Astrocyte (in vitro differentiated cells and primary cell): ENCODE measurements around the gene RPRD1B. TPM values are rescaled to one million over a fixed set of nuclear protein-coding genes. Genes with fewer than 3 reads are reported as not detected.

Experiments used
- DNase-seq: peaks from one replicate; pipeline ENCODE4 v3.0.0-alpha.2; 2010; ENCODE audit warnings: low read depth
- FAIRE-seq: peaks from 2 replicates; lab custom pipeline; 2011; peaks lifted over from hg19 to GRCh38; lab: Jason Lieb, UNC
- H2AFZ ChIP-seq: 2 replicates; pipeline ENCODE4 v1.6.0; 2012; ENCODE audit warnings: low read depth, low read length, inconsistent platforms
- H3K27ac ChIP-seq: 2 replicates; pipeline ENCODE4 v1.5.1; 2011; ENCODE audit warnings: low read depth, low read length, inconsistent platforms
- H3K27me3 ChIP-seq: 2 replicates; pipeline ENCODE4 v1.6.0; 2011; ENCODE audit warnings: low read length, inconsistent platforms; ENCODE audit not compliant: insufficient read depth
- H3K36me3 ChIP-seq: 2 replicates; pipeline ENCODE4 v1.5.1; 2011; ENCODE audit warnings: low read length, inconsistent platforms; ENCODE audit not compliant: insufficient read depth
- H3K4me1 ChIP-seq: 2 replicates; pipeline ENCODE4 v1.5.1; 2011; ENCODE audit warnings: low read length, inconsistent platforms; ENCODE audit not compliant: insufficient read depth
- H3K4me2 ChIP-seq: 2 replicates; pipeline ENCODE4 v1.6.0; 2012; ENCODE audit warnings: low read length, inconsistent platforms
- H3K4me3 ChIP-seq: 2 replicates; pipeline ENCODE4 v1.5.1; 2011; ENCODE audit warnings: low read depth, mild to moderate bottlenecking, low read length, inconsistent platforms; ENCODE audit not compliant: insufficient read depth
- H3K79me2 ChIP-seq: 2 replicates; pipeline ENCODE4 v1.6.0; 2012; ENCODE audit warnings: mild to moderate bottlenecking, low read length, inconsistent platforms; ENCODE audit not compliant: insufficient read depth
- H3K9ac ChIP-seq: 2 replicates; pipeline ENCODE4 v1.6.0; 2012; ENCODE audit warnings: mild to moderate bottlenecking, low read length, inconsistent platforms
- H3K9me3 ChIP-seq: 2 replicates; pipeline ENCODE4 v1.5.1; 2012; ENCODE audit warnings: low read depth, mild to moderate bottlenecking, low read length, inconsistent platforms; ENCODE audit not compliant: insufficient read depth
- H4K20me1 ChIP-seq: 2 replicates; pipeline ENCODE4 v1.6.0; 2012; ENCODE audit warnings: low read length, inconsistent platforms; ENCODE audit not compliant: insufficient read depth
- H3K27ac Mint-ChIP-seq: one replicate; pipeline ENCODE4 v1.8.0; 2021; ENCODE audit warnings: mild to moderate bottlenecking, mixed read lengths; ENCODE audit not compliant: unreplicated experiment
- H3K27me3 Mint-ChIP-seq: one replicate; pipeline ENCODE4 v1.8.0; 2021; ENCODE audit warnings: low read depth, mixed read lengths; ENCODE audit not compliant: unreplicated experiment
- H3K36me3 Mint-ChIP-seq: one replicate; pipeline ENCODE4 v1.8.0; 2021; ENCODE audit warnings: low read depth, mixed read lengths; ENCODE audit not compliant: unreplicated experiment
- H3K4me1 Mint-ChIP-seq: one replicate; pipeline ENCODE4 v1.8.0; 2021; ENCODE audit warnings: low read depth, mixed read lengths; ENCODE audit not compliant: unreplicated experiment
- H3K4me3 Mint-ChIP-seq: one replicate; pipeline ENCODE4 v1.8.0; 2021; ENCODE audit warnings: mild to moderate bottlenecking, moderate library complexity, mixed read lengths; ENCODE audit not compliant: unreplicated experiment
- H3K9me3 Mint-ChIP-seq: one replicate; pipeline ENCODE4 v1.8.0; 2021; ENCODE audit warnings: mild to moderate bottlenecking, mixed read lengths; ENCODE audit not compliant: unreplicated experiment
- EZH2 ChIP-seq: IDR thresholded peaks from 2 replicates; pipeline ENCODE4 v1.6.1; 2012; ENCODE audit warnings: mild to moderate bottlenecking, low read length, inconsistent platforms; ENCODE audit not compliant: insufficient read depth
- total RNA-seq: library from RNA; stranded (reverse); gene quantifications from 2 replicates; pipeline ENCODE4 v1.2.1, GENCODE V29; 2021
- TF ChIP-seq, protein P1 (sequence below): IDR thresholded peaks from 2 replicates; pipeline ENCODE4 v1.5.1; 2011; ENCODE audit warnings: low read depth, mild to moderate bottlenecking, inconsistent platforms, low read length, moderate library complexity; ENCODE audit not compliant: insufficient read depth

RPRD1B gene
- total RNA-seq, 1 donor from 2014 or later = 20.7 TPM

DNA sequence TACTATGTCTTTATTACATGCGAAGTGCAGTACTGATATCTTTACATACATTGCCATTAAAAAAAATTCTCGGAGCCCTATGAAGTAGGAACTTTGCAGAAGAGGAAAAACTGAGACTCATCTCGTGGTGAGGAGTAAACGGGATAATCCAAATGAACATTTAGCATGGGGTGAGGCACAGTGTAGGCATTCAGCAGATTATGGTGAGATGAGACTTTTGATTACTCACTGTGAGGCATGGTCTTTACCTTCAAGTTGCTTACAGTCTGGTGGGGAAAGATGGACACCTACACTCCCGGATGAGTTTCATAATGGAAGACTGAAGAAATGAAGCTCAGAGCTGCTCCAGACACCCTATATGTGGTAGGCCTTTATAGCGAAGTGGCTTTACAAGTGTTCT lies 1.4 kb downstream of the RPRD1B start:
- Histone ChIP-seq H4K20me1 (peaks cover 20% of the 10 kb centered on the region), H3K9me3 (no peaks in the 10 kb centered on the region), H3K79me2 (peaks cover 96% of the 10 kb centered on the region), H3K9ac (peak overlapping the region; percentile 95), H3K36me3 (peaks cover 3% of the 10 kb centered on the region), H3K4me1 (peaks cover 17% of the 10 kb centered on the region), H2AFZ (no peak overlapping the region), H3K27ac (no peak overlapping the region), H3K27me3 (no peaks in the 10 kb centered on the region), H3K4me3 (peak overlapping the region; percentile 88), H3K4me2 (peak overlapping the region; percentile 99)
- no peaks in the 10 kb centered on the region for H3K9me3 Mint-ChIP-seq
- no peaks in the 10 kb centered on the region for H3K27me3 Mint-ChIP-seq
- peaks cover 19% of the 10 kb centered on the region for H3K4me1 Mint-ChIP-seq
- no peak overlapping the region for H3K27ac Mint-ChIP-seq
- H3K4me3 Mint-ChIP-seq = peak overlapping the region; percentile 98
- TF ChIP-seq EZH2 = no peak
- TF ChIP-seq, protein P1, sequence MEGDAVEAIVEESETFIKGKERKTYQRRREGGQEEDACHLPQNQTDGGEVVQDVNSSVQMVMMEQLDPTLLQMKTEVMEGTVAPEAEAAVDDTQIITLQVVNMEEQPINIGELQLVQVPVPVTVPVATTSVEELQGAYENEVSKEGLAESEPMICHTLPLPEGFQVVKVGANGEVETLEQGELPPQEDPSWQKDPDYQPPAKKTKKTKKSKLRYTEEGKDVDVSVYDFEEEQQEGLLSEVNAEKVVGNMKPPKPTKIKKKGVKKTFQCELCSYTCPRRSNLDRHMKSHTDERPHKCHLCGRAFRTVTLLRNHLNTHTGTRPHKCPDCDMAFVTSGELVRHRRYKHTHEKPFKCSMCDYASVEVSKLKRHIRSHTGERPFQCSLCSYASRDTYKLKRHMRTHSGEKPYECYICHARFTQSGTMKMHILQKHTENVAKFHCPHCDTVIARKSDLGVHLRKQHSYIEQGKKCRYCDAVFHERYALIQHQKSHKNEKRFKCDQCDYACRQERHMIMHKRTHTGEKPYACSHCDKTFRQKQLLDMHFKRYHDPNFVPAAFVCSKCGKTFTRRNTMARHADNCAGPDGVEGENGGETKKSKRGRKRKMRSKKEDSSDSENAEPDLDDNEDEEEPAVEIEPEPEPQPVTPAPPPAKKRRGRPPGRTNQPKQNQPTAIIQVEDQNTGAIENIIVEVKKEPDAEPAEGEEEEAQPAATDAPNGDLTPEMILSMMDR = no peak
- peak; percentile 5 for DNase-seq
- H3K36me3 Mint-ChIP-seq = peaks cover 13% of the 10 kb centered on the region
- FAIRE-seq = no peak

GRCh38 chr20:38036366-38036765 lies 2.8 kb downstream of the RPRD1B start:
- Histone ChIP-seq H3K79me2 (peaks cover 97% of the 10 kb centered on the region), H3K9ac (no peak overlapping the region), H3K9me3 (no peaks in the 10 kb centered on the region), H2AFZ (no peak overlapping the region), H3K4me3 (no peak overlapping the region), H3K27me3 (no peaks in the 10 kb centered on the region), H3K27ac (no peak overlapping the region), H3K4me2 (no peak overlapping the region), H3K4me1 (peaks cover 17% of the 10 kb centered on the region), H4K20me1 (peaks cover 20% of the 10 kb centered on the region), H3K36me3 (peaks cover 10% of the 10 kb centered on the region)
- no peak for FAIRE-seq
- TF ChIP-seq, protein P1 = no peak
- no peak for TF ChIP-seq EZH2
- Mint-ChIP-seq H3K27me3 (no peaks in the 10 kb centered on the region), H3K9me3 (no peaks in the 10 kb centered on the region), H3K27ac (no peak overlapping the region), H3K4me3 (no peak overlapping the region), H3K36me3 (peaks cover 13% of the 10 kb centered on the region), H3K4me1 (peaks cover 21% of the 10 kb centered on the region)
- no peak for DNase-seq

GRCh38 chr20:38040276-38040675 lies 6.7 kb downstream of the RPRD1B start:
- Mint-ChIP-seq H3K36me3 (peaks cover 7% of the 10 kb centered on the region), H3K27ac (no peak overlapping the region), H3K4me1 (peaks cover 17% of the 10 kb centered on the region), H3K9me3 (no peaks in the 10 kb centered on the region), H3K27me3 (no peaks in the 10 kb centered on the region), H3K4me3 (no peak overlapping the region)
- Histone ChIP-seq H3K4me2 (no peak overlapping the region), H2AFZ (no peak overlapping the region), H3K27me3 (no peaks in the 10 kb centered on the region), H4K20me1 (peaks cover 26% of the 10 kb centered on the region), H3K27ac (no peak overlapping the region), H3K36me3 (peaks cover 26% of the 10 kb centered on the region), H3K9ac (no peak overlapping the region), H3K4me1 (no peaks in the 10 kb centered on the region), H3K4me3 (no peak overlapping the region), H3K9me3 (no peaks in the 10 kb centered on the region), H3K79me2 (peaks cover 84% of the 10 kb centered on the region)
- no peak for TF ChIP-seq EZH2
- TF ChIP-seq, protein P1 = no peak
- no peak for DNase-seq
- no peak for FAIRE-seq
